Activated CD4-positive, alpha-beta T cell treated with anti-CD3 and anti-CD28 coated beads, Interleukin-2, amount 50 U/mL, for 48 hours (primary cell): ENCODE results near the gene ACTR5.
A peak's percentile ranks its signal among the peaks of the same experiment; 100 is the strongest.

Experiments used
- DNase-seq, 2 experiments: peaks; one replicate each; pipeline ENCODE4 v3.0.0-alpha.2; 2020

The ACTR5 gene

GRCh38 chr20:38729767-38730166 is 18.5 kb upstream of the ACTR5 start:
- DNase-seq = peak in 1 of 2 experiments; percentile 9

- DNase-seq = peak; percentile 6 to 21
Measured at GRCh38 chr20:38730167-38730988, 17.9 kb upstream of the ACTR5 start.

GRCh38 chr20:38730989-38731737 is 17.1 kb upstream of the ACTR5 start:
- peak; percentile 88 to 90 for DNase-seq

GRCh38 chr20:38731738-38732113 is 16.5 kb upstream of the ACTR5 start:
- DNase-seq = no peak

GRCh38 chr20:38732981-38733380 is 15.3 kb upstream of the ACTR5 start:
- no peak for DNase-seq

- no peak for DNase-seq
Measured at GRCh38 chr20:38735172-38735571, 13.1 kb upstream of the ACTR5 start.

GRCh38 chr20:38737887-38738286 is 10.4 kb upstream of the ACTR5 start:
- no peak for DNase-seq

- DNase-seq = no peak
Measured at GRCh38 chr20:38745757-38746156, 2.5 kb upstream of the ACTR5 start.

- no peak for DNase-seq
Measured at GRCh38 chr20:38747495-38748096, 664 bp upstream of the ACTR5 start.

- DNase-seq = peak; percentile 65 to 71
Measured at GRCh38 chr20:38748861-38749149, 545 bp downstream of the ACTR5 start.

GRCh38 chr20:38751360-38751976 is 3.2 kb downstream of the ACTR5 start:
- no peak for DNase-seq

- no peak for DNase-seq
Measured at GRCh38 chr20:38752029-38752428, 3.8 kb downstream of the ACTR5 start.

GRCh38 chr20:38754924-38755323 is 6.7 kb downstream of the ACTR5 start:
- DNase-seq = no peak

- no peak for DNase-seq
Measured at GRCh38 chr20:38755324-38755910, 7.2 kb downstream of the ACTR5 start.

GRCh38 chr20:38757145-38757775 is 9.0 kb downstream of the ACTR5 start:
- DNase-seq = no peak

GRCh38 chr20:38759106-38759505 is 10.8 kb downstream of the ACTR5 start:
- no peak for DNase-seq

- no peak for DNase-seq
Measured at GRCh38 chr20:38760978-38761377, 12.7 kb downstream of the ACTR5 start.

- DNase-seq = no peak
Measured at GRCh38 chr20:38762174-38762573, 13.9 kb downstream of the ACTR5 start.

GRCh38 chr20:38763616-38764015 is 15.4 kb downstream of the ACTR5 start:
- DNase-seq = no peak

GRCh38 chr20:38764567-38765318 is 16.5 kb downstream of the ACTR5 start:
- peak; percentile 57 to 71 for DNase-seq

- DNase-seq = no peak
Measured at GRCh38 chr20:38766071-38766470, 17.8 kb downstream of the ACTR5 start.
